SK-N-SH (cell line): ENCODE measurements around the gene MADCAM1.

Experiments used
- POLR2AphosphoS5 ChIP-seq: IDR thresholded peaks from 2 replicates; pipeline ENCODE4 v1.6.1; 2012; ENCODE audit warnings: low read depth, low read length
- TF ChIP-seq, protein P1 (sequence below): fragments of 200-600 bp; sonication (generic); IDR thresholded peaks from 2 replicates; pipeline ENCODE4 v1.6.1; 2017; ENCODE audit warnings: antibody characterized with exemption, mild to moderate bottlenecking, moderate library complexity

DNA sequence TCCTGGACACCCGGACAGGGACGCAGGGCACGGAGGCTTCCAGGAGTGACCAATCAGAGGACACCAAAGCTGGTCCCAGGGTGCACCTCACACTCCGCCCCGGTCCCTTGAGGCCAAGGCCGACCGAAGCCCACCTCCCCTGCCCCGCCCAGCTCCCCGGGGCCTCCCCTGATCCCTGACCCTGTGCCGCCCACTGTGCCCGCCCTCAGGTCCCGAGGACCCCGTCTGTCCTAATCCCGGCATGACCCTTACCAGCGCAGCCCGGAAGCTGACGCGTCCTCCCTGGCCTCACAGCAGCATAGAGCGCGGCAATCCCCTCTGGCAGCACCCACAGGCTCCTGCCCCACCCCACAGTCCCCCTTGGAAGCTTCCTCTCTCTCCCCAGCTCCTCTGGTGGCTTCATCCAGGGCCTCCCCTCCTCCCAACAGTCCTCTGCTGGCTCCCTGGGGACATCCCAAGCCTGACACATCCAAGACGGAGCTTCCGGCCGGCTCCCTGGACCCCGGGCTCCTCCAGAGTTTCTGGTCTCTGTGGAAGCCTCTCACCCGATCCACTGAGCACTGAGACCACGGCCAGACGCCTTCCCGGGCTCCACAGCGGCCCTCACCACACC is 27.9 kb downstream of the MADCAM1 start:
- no peak for TF ChIP-seq POLR2AphosphoS5
- TF ChIP-seq, protein P1, sequence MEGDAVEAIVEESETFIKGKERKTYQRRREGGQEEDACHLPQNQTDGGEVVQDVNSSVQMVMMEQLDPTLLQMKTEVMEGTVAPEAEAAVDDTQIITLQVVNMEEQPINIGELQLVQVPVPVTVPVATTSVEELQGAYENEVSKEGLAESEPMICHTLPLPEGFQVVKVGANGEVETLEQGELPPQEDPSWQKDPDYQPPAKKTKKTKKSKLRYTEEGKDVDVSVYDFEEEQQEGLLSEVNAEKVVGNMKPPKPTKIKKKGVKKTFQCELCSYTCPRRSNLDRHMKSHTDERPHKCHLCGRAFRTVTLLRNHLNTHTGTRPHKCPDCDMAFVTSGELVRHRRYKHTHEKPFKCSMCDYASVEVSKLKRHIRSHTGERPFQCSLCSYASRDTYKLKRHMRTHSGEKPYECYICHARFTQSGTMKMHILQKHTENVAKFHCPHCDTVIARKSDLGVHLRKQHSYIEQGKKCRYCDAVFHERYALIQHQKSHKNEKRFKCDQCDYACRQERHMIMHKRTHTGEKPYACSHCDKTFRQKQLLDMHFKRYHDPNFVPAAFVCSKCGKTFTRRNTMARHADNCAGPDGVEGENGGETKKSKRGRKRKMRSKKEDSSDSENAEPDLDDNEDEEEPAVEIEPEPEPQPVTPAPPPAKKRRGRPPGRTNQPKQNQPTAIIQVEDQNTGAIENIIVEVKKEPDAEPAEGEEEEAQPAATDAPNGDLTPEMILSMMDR, result no peak
